Measurements from ENCODE around the gene TSNAX.
A peak's percentile ranks its signal among the peaks of the same experiment; 100 is the strongest.

Gene TSNAX, protein sequence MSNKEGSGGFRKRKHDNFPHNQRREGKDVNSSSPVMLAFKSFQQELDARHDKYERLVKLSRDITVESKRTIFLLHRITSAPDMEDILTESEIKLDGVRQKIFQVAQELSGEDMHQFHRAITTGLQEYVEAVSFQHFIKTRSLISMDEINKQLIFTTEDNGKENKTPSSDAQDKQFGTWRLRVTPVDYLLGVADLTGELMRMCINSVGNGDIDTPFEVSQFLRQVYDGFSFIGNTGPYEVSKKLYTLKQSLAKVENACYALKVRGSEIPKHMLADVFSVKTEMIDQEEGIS

DNA sequence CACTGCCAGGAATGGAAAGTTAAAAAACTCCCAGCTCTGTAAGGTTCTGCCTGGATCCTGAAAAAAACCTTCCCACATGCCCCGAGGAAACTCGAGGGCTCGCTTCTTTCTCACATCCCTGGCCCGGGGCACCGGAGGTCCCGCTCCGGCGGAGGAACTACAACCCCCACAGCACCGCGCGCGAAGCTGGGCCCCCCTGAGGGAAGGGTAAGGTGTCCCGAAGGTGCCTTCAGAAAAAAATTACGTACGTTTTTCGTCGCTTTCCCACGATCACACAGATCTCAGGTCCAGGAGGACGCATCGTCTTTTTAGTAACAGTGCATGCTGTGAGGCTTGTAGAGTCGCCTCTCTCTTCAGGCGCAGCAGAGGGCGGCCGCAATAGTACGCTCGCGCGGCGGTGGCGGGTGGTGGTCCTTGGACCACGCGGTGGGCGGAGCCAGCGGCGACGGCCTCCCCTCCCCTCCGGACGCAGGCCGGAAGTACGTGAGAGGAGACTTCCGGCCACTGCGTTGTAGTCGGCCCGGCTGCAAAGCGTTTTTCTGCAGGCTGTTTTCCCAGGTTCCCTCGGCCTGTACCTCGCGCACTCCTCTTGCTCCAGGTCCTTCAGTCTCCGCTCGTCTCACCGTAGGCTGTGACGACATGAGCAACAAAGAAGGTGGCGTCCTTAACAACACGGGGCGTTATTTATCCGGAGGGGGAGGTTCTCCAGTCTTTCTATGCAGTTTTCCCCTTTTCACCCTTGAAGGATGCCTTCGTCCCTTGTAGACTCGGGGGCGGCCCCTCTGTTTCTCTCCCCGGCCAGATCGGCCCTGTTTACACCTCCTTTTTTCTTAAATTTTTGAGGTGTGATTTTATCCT is at the start of gene TSNAX:
Gene TSNAX, plus strand, starts transcription at position 498 of the 858 bp plus-strand sequence. Its CDS starts 142 bp downstream, at position 640.
- H3K9me3 ChIP-seq (ENCODE audit: control insufficient read depth, low read depth, low read length): no peaks in the 10 kb centered on the region
- peaks cover 19% of the 10 kb centered on the region for H3K4me1 ChIP-seq (ENCODE audit: control insufficient read depth, low read depth, low read length)
- peak within 1 kb of the TSS; percentile 99 for H3K4me3 ChIP-seq (ENCODE audit: low read length)
- peaks cover 14% of the 10 kb centered on the region for H3K36me3 ChIP-seq (ENCODE audit: control insufficient read depth, low read depth, low read length)
- H3K9ac ChIP-seq (ENCODE audit: low read length): peak within 1 kb of the TSS; percentile 94
- peak within 1 kb of the TSS; percentile 100 for H3K27ac ChIP-seq (ENCODE audit: low read length)
- H3K27me3 ChIP-seq (ENCODE audit: control insufficient read depth, insufficient read depth, low read length): no peaks in the 10 kb centered on the region

DNA sequence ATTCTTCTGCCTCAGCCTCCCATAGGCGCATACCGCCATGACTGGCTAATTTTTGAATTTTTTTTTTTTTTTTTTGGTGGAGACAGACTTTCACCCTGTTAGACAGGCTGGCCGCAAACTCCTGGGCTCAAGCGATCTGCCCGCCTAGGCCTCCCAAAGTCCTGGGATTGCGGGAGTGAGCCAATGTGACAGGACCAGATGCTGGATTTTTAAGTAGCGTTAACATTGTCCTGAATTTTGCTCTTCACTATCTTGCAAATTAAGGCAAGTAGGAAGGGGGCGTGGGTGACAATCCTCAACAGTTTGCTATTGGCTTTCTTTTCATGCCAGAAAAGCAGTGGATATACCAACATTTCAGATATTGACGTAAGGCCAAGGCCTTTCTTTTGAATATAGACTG is 49.7 kb upstream of the TSNAX start:
- H3K36me3 ChIP-seq (ENCODE audit: control insufficient read depth, low read depth, low read length): no peaks in the 10 kb centered on the region
- no peak overlapping the region for H3K4me3 ChIP-seq (ENCODE audit: low read length)
- H3K4me1 ChIP-seq (ENCODE audit: control insufficient read depth, low read depth, low read length): peaks cover 7% of the 10 kb centered on the region
- H3K27ac ChIP-seq (ENCODE audit: low read length): no peak overlapping the region
- no peaks in the 10 kb centered on the region for H3K9me3 ChIP-seq (ENCODE audit: control insufficient read depth, low read depth, low read length)
- H3K9ac ChIP-seq (ENCODE audit: low read length): no peak overlapping the region
- no peaks in the 10 kb centered on the region for H3K27me3 ChIP-seq (ENCODE audit: control insufficient read depth, insufficient read depth, low read length)

DNA sequence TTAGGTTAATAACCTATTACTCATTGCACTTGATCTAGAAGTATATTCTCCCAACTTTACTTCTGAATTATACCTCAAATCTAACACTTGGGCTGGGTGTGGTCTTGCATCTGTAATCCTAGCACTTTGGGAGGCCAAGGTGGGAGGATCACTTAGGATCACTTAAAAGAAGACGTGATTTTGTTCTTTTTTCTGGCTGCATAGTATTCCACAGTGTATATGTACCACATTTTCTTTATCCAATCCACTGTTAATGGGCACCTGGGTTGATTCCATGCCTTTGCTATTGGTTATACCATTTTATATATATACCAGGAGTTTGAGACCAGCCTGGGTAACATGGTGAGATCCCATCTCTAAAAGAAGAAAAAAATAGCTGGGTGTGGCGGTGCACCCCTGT is 48.5 kb upstream of the TSNAX start:
- H3K4me1 ChIP-seq (ENCODE audit: control insufficient read depth, low read depth, low read length): peaks cover 7% of the 10 kb centered on the region
- no peak overlapping the region for H3K9ac ChIP-seq (ENCODE audit: low read length)
- H3K4me3 ChIP-seq (ENCODE audit: low read length): no peak overlapping the region
- H3K36me3 ChIP-seq (ENCODE audit: control insufficient read depth, low read depth, low read length): no peaks in the 10 kb centered on the region
- no peaks in the 10 kb centered on the region for H3K27me3 ChIP-seq (ENCODE audit: control insufficient read depth, insufficient read depth, low read length)
- H3K27ac ChIP-seq (ENCODE audit: low read length): no peak overlapping the region
- H3K9me3 ChIP-seq (ENCODE audit: control insufficient read depth, low read depth, low read length): no peaks in the 10 kb centered on the region

DNA sequence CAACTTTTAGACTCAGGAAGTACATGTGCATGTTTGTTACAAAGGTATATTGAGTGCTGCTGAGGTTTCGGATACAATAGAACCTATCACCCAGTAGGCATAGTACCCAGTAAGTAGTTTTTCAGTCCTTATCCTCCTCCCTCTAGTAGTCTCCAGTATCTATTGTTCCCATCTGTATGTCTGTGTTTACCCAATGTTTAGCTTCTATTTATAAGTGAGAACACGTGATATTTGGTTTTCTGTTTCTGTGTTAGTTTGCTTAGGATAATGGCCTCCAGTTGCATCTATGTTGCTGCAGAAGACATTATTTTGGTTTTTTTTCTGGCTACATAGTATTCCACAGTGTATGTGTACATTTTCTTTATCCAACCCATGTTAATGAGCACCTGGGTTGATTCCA is 47.2 kb upstream of the TSNAX start:
- H3K4me3 ChIP-seq (ENCODE audit: low read length): no peak overlapping the region
- H3K36me3 ChIP-seq (ENCODE audit: control insufficient read depth, low read depth, low read length): no peaks in the 10 kb centered on the region
- no peaks in the 10 kb centered on the region for H3K27me3 ChIP-seq (ENCODE audit: control insufficient read depth, insufficient read depth, low read length)
- H3K9ac ChIP-seq (ENCODE audit: low read length): no peak overlapping the region
- H3K4me1 ChIP-seq (ENCODE audit: control insufficient read depth, low read depth, low read length): peaks cover 7% of the 10 kb centered on the region
- H3K9me3 ChIP-seq (ENCODE audit: control insufficient read depth, low read depth, low read length): no peaks in the 10 kb centered on the region
- H3K27ac ChIP-seq (ENCODE audit: low read length): no peak overlapping the region

DNA sequence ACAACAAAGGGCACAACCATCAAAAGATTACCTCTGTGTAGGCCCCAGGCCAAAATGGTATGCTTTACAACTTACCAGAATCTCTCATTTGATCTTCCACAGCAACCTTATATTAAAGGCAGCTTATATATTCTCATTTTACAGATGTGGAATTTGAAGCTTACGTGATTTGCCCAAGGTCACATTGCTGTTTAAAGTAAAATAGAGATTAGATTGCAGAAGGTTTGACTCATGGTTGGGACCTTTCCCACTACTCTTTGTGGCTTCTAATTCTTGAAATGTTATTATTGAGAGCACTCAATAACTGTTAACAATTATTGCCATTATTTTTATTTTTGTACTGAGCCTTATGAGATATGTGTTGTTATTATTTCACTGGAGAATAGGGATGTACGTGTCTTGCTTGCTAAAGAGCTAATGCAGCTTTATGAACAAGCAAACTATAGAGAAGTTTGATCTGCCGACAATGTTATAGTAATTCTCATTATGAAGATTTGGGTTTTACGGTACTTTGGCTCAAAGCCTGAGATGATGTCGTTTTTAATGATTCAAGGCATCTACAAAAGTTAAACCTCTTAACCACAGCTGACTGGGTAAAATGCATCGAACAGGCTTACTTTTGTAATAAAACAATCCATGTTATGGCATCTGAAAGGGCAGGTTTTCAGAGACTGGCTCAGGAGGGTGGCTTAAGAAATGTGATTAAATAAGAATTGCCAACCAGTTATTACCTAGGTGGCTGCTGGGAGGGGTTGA is 43.3 kb upstream of the TSNAX start:
- Histone ChIP-seq H3K9ac (ENCODE audit: low read length) (no peak overlapping the region), H3K27me3 (ENCODE audit: control insufficient read depth, insufficient read depth, low read length) (no peaks in the 10 kb centered on the region), H3K36me3 (ENCODE audit: control insufficient read depth, low read depth, low read length) (no peaks in the 10 kb centered on the region), H3K4me1 (ENCODE audit: control insufficient read depth, low read depth, low read length) (no peaks in the 10 kb centered on the region), H3K9me3 (ENCODE audit: control insufficient read depth, low read depth, low read length) (no peaks in the 10 kb centered on the region), H3K4me3 (ENCODE audit: low read length) (no peak overlapping the region), H3K27ac (ENCODE audit: low read length) (no peak overlapping the region)

DNA sequence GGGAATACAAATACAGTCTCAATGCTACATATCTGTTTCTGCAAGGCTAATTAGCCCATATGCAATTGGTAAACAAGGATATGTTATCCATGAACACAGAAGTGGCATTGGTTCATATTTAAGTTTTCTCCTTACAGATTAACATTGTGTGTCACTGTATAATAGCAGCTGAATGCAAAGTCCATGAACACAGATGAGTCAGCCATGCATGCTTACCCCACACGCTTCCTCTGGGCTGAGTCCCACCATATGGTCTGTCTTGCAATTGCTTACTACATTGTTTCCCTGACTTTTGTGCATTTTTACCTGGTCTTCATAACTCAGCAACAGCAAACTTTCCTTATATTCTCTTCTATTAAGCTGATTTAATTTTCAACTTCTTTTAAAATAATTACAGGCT is 41.5 kb upstream of the TSNAX start:
- Histone ChIP-seq H3K9ac (ENCODE audit: low read length) (no peak overlapping the region), H3K27ac (ENCODE audit: low read length) (no peak overlapping the region), H3K36me3 (ENCODE audit: control insufficient read depth, low read depth, low read length) (no peaks in the 10 kb centered on the region), H3K4me1 (ENCODE audit: control insufficient read depth, low read depth, low read length) (no peaks in the 10 kb centered on the region), H3K27me3 (ENCODE audit: control insufficient read depth, insufficient read depth, low read length) (no peaks in the 10 kb centered on the region), H3K4me3 (ENCODE audit: low read length) (no peak overlapping the region), H3K9me3 (ENCODE audit: control insufficient read depth, low read depth, low read length) (no peaks in the 10 kb centered on the region)

DNA sequence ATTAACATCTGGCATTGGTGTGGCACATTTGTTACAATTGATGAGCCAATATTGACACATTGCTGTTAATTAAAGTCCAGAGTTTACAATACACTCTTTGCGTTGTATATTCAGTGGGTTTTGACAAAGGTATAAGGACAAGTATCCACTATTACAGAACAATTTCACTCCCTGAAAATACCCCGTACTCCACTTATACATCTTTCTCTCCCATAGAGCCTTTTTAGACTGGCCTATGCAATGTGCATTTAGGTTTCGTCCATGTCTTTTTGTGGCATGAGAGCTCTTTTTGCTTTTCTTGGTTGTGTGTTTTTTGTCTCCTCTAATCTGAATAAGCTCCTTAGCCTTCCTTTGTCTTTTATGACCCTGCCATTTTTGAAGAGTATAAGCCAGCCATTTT is 40.6 kb upstream of the TSNAX start:
- Histone ChIP-seq H3K9me3 (ENCODE audit: control insufficient read depth, low read depth, low read length) (no peaks in the 10 kb centered on the region), H3K27me3 (ENCODE audit: control insufficient read depth, insufficient read depth, low read length) (no peaks in the 10 kb centered on the region), H3K4me3 (ENCODE audit: low read length) (no peak overlapping the region), H3K4me1 (ENCODE audit: control insufficient read depth, low read depth, low read length) (no peaks in the 10 kb centered on the region), H3K27ac (ENCODE audit: low read length) (no peak overlapping the region), H3K9ac (ENCODE audit: low read length) (no peak overlapping the region), H3K36me3 (ENCODE audit: control insufficient read depth, low read depth, low read length) (no peaks in the 10 kb centered on the region)

DNA sequence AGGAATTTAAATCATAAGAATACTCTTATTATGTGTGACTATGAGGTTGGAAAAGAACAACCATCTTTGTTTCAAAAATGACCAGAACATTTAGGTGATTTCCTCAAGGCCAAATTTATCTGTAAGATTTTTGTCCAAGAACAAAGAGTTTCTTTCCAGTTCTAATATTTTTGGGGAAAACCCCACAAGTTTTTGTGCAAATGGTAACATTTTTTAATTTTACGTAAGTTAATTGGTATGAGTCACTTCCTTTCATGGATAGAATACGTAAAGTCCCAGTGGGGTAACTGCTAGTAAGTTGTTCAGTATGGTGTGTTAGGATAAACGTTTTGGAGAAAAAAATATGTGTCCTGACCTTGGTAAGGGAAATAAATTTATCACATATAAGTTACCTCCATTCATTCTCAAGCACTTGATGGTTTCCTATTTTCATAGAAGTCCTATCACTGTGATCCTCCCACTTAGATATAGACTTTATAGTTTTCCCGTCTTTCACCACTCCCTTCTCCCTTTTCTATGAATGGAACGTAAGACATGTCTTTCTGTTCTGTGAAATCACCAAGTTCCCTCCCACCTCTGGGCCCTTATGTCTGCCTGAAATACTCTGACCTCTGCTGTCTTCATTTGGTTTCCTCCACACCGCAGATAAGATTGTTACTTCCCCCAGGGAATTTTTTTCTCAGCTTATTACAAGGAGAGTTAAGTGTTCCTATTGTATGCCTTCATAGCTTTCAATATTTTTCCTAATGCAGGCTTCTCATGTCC is 34.9 kb upstream of the TSNAX start:
- Histone ChIP-seq H3K36me3 (ENCODE audit: control insufficient read depth, low read depth, low read length) (no peaks in the 10 kb centered on the region), H3K27me3 (ENCODE audit: control insufficient read depth, insufficient read depth, low read length) (no peaks in the 10 kb centered on the region), H3K9me3 (ENCODE audit: control insufficient read depth, low read depth, low read length) (no peaks in the 10 kb centered on the region), H3K9ac (ENCODE audit: low read length) (no peak overlapping the region), H3K27ac (ENCODE audit: low read length) (no peak overlapping the region), H3K4me3 (ENCODE audit: low read length) (no peak overlapping the region), H3K4me1 (ENCODE audit: control insufficient read depth, low read depth, low read length) (no peaks in the 10 kb centered on the region)

DNA sequence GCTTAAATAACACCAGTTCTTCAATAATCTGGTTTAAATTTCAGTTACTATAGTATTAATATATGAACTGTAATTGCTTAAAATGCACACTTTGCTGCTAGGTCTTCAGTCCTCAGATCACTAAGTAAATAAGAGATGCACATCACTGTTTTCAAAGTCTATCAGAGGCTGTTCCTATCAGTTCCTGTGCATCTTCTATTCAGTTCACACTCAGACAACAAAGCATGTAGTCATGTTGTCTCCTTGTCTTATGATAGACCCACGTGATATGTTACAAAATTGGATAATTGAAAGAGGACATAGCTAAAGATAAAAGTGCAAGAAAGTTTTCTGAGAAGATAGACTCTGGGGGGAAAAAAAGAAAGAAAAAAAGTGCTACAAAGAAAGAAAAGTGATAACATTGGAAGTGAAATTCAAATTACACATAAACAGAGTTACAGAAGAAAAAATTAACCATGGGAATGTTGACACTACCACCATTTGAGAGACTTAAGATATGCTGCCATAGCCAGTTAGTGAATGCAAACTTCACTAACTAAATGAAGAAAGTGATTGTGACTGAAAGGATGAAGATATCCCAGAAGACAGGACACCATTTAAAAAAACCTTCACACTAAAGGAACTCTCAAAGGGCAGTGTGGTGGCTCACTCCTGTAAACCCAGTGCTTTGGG is 33.9 kb upstream of the TSNAX start:
- H3K9me3 ChIP-seq (ENCODE audit: control insufficient read depth, low read depth, low read length): no peaks in the 10 kb centered on the region
- H3K36me3 ChIP-seq (ENCODE audit: control insufficient read depth, low read depth, low read length): no peaks in the 10 kb centered on the region
- H3K4me1 ChIP-seq (ENCODE audit: control insufficient read depth, low read depth, low read length): no peaks in the 10 kb centered on the region
- no peak overlapping the region for H3K27ac ChIP-seq (ENCODE audit: low read length)
- H3K27me3 ChIP-seq (ENCODE audit: control insufficient read depth, insufficient read depth, low read length): no peaks in the 10 kb centered on the region
- H3K4me3 ChIP-seq (ENCODE audit: low read length): no peak overlapping the region
- H3K9ac ChIP-seq (ENCODE audit: low read length): no peak overlapping the region

DNA sequence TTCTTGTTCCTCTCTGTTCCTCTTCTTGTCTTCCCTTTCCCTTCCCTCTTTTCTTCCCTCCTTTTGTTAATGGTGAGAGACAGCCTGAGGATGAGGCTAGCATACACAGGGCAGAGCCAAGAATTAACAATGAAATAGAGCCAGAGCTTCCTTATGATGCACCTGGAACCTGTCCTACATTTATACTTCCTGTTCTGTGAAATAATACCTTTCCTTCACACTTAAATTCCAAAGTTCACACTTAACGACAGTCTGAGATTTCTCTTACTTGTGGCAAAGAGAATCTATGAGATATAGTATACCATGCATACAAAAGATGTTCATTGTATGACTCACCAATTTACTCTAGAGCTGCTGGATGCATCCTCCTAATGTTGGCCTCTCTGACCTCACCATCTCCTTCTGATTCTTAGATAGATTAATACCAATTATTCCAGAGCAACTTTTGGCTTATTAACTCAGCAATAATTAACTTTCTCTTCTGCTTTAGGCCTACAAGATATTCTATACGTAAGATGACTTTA is 30.8 kb upstream of the TSNAX start:
- no peaks in the 10 kb centered on the region for H3K36me3 ChIP-seq (ENCODE audit: control insufficient read depth, low read depth, low read length)
- H3K4me1 ChIP-seq (ENCODE audit: control insufficient read depth, low read depth, low read length): no peaks in the 10 kb centered on the region
- H3K27me3 ChIP-seq (ENCODE audit: control insufficient read depth, insufficient read depth, low read length): no peaks in the 10 kb centered on the region
- peaks cover 8% of the 10 kb centered on the region for H3K9me3 ChIP-seq (ENCODE audit: control insufficient read depth, low read depth, low read length)
- no peak overlapping the region for H3K4me3 ChIP-seq (ENCODE audit: low read length)
- no peak overlapping the region for H3K9ac ChIP-seq (ENCODE audit: low read length)
- H3K27ac ChIP-seq (ENCODE audit: low read length): no peak overlapping the region
